GM12874 (cell line): ENCODE measurements around the gene HSF2.

Source experiments
- CTCF ChIP-seq: IDR thresholded peaks from 2 replicates; pipeline ENCODE4 v1.5.1; 2011; ENCODE audit warnings: low read depth, mild to moderate bottlenecking, control low read depth, low read length, moderate library complexity; ENCODE audit not compliant: insufficient read depth

HSF2 gene

DNA sequence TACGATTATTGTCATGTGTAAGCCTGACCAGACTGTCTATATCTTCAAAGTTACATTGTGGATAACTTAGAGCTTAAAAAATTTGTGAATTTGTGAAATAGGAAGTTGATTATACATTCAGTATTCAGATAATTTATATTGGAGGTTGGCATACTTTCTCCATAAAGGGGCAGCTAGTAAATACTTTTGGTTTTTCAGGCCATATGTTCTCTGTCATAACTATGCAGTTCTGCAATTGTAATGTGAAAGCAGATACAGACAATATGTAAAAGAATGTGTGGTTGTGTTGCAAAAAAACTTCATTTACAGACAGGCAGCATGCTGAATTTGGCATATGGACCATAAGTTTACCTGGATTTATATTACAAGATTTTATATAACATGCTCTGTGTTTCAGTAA lies 29.3 kb downstream of the HSF2 start:
- TF ChIP-seq CTCF = no peak

GRCh38 chr6:122429323-122429722 lies 29.9 kb downstream of the HSF2 start:
- no peak for TF ChIP-seq CTCF

DNA sequence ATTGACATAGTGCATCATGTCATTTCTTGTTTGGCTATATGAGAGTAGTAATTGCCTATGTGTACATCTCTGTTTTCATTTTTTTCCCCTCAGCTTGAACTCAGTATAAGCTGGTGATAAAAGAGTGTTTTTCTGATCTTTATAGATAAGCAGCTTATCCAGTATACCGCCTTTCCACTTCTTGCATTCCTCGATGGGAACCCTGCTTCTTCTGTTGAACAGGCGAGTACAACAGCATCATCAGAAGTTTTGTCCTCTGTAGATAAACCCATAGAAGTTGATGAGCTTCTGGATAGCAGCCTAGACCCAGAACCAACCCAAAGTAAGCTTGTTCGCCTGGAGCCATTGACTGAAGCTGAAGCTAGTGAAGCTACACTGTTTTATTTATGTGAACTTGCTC lies 32.3 kb downstream of the HSF2 start:
- TF ChIP-seq CTCF = no peak

DNA sequence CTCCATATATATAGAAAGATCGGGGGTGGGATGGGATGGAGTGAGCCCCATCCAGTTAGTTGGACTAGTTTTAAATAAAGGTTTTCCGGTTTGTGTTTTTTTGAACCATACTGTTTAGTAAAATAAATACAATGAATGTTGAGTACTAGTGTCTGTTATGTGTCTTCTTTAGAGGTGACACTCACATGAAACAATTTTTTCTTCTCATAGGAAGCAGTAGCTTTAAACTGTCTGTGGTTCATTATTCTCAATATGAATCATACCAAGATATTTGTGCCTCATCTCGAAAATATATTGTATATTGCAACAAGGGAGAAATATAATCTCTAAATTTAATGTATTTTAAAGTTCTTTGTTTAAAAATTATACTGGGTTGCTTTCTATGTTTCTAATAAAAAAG lies 33.4 kb downstream of the HSF2 start:
- no peak for TF ChIP-seq CTCF

- no peak for TF ChIP-seq CTCF
These were observed 39.5 kb downstream of the HSF2 start for GRCh38 chr6:122438975-122439374.

GRCh38 chr6:122445274-122445673 lies 45.8 kb downstream of the HSF2 start:
- no peak for TF ChIP-seq CTCF

DNA sequence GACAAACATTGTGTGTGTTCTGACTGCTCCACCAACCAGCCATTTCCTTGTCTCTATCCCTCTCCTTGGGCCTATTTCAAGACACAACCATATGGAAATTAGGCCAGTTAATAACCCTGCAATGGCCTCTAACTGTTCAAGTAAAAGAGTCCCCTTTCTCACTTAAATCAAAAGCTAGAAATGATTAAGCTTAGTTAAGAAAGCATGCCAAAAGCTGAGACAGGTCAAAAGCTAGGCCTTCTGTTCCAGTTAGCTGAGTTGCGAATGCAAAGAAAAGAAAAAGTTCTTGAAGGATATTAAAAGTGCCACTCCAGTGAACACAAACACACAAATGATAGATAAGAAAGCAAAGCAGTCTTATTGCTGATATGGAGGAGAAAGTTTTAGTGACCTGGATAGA lies 49.6 kb downstream of the HSF2 start:
- no peak for TF ChIP-seq CTCF

DNA sequence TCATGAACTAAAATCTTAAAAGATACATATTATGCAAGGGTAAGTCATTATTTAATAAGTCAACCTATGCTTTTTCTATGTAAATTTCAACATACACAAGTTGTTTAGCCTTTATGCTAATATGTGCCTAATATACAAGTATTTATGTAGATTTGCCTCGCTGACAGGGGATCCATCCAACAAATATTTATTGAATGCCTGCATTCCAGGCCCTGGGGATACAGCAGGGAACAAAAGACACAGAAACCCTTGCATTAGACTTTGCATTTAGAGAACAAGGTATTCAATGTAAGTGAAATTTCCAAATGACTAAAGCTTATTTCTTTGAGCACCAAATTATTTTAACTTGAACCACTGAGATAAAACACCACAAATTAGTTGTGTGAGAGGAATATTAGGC lies 53.1 kb downstream of the HSF2 start:
- TF ChIP-seq CTCF = no peak
